ENCODE measurements around the gene TMEM98.
"Not testable (repeated sequence)": the region's sequence is repeated elsewhere in the genome, so short reads cannot be mapped to it uniquely, and the experiment has no call there.

The TMEM98 gene

DNA sequence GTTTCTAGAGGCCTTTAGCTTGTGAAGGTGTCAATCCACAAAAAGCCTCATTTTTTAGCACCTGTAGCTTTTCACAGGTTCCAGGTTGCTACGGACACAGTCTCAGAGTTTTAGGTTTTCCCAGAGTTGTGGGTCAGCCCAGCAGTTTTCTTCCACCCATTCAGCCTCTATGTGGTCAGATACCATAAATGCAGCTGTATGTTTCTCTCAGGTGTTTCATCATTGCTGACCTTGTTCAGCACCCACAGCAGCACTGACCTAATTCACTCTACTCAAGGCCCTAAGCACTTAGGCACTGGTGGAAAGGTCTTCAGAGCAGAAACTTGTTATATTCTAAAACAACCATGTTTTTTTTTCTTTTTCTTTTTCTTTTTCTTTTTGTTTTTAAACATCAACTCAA, 48.7 kb downstream of the TMEM98 start:
- H3K27me3 ChIP-seq (ENCODE audit: low read length): no peaks in the 10 kb centered on the region
- H3K4me3 ChIP-seq (ENCODE audit: insufficient read depth, low read length, poor library complexity, severe bottlenecking): no peak overlapping the region
- peaks cover 3% of the 10 kb centered on the region; the same call in 1 of the 2 replicates for H3K9me3 ChIP-seq (ENCODE audit: insufficient read depth, low read length)
- H4K20me1 ChIP-seq (ENCODE audit: low read depth, low read length): no peaks in the 10 kb centered on the region
- no peaks in the 10 kb centered on the region for H3K79me2 ChIP-seq (ENCODE audit: insufficient read depth, low read length)
- TF ChIP-seq, protein P1, sequence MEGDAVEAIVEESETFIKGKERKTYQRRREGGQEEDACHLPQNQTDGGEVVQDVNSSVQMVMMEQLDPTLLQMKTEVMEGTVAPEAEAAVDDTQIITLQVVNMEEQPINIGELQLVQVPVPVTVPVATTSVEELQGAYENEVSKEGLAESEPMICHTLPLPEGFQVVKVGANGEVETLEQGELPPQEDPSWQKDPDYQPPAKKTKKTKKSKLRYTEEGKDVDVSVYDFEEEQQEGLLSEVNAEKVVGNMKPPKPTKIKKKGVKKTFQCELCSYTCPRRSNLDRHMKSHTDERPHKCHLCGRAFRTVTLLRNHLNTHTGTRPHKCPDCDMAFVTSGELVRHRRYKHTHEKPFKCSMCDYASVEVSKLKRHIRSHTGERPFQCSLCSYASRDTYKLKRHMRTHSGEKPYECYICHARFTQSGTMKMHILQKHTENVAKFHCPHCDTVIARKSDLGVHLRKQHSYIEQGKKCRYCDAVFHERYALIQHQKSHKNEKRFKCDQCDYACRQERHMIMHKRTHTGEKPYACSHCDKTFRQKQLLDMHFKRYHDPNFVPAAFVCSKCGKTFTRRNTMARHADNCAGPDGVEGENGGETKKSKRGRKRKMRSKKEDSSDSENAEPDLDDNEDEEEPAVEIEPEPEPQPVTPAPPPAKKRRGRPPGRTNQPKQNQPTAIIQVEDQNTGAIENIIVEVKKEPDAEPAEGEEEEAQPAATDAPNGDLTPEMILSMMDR (IDR thresholded peaks at IDR 0.05; ENCODE audit: insufficient read depth, low read length, poor library complexity, severe bottlenecking): no peak
- no peak for TF ChIP-seq EZH2phosphoT487 (conservative IDR thresholded peaks at IDR 0.05; ENCODE audit: low read length)
- H3K9me2 ChIP-seq (replicated peaks; ENCODE audit: insufficient read depth, low read length): no peaks in the 10 kb centered on the region
- H3F3A ChIP-seq (ENCODE audit: insufficient read depth): no peaks in the 10 kb centered on the region
- H3K27ac ChIP-seq (ENCODE audit: low read depth, low read length): no peak overlapping the region
- H3K9ac ChIP-seq (ENCODE audit: low read length): no peak overlapping the region
- no peak overlapping the region for H2AFZ ChIP-seq (ENCODE audit: low read depth, low read length, severe bottlenecking)
- no peak overlapping the region for H3K4me2 ChIP-seq (ENCODE audit: low read depth, low read length, poor library complexity, severe bottlenecking)
- H3K36me3 ChIP-seq (ENCODE audit: low read length): no peaks in the 10 kb centered on the region

GRCh38 chr17:32980230-32980629, 52.3 kb downstream of the TMEM98 start:
- H2AFZ ChIP-seq (ENCODE audit: low read depth, low read length, severe bottlenecking): no peak overlapping the region
- no peak overlapping the region for H3K9ac ChIP-seq (ENCODE audit: low read length)
- no peak overlapping the region for H3K4me3 ChIP-seq (ENCODE audit: insufficient read depth, low read length, poor library complexity, severe bottlenecking)
- no peak for TF ChIP-seq EZH2phosphoT487 (conservative IDR thresholded peaks at IDR 0.05; ENCODE audit: low read length)
- TF ChIP-seq, protein P1 (IDR thresholded peaks at IDR 0.05; ENCODE audit: insufficient read depth, low read length, poor library complexity, severe bottlenecking): no peak
- no peaks in the 10 kb centered on the region for H3K9me2 ChIP-seq (replicated peaks; ENCODE audit: insufficient read depth, low read length)
- no peak overlapping the region for H3K27ac ChIP-seq (ENCODE audit: low read depth, low read length)
- no peaks in the 10 kb centered on the region for H4K20me1 ChIP-seq (ENCODE audit: low read depth, low read length)
- H3F3A ChIP-seq (ENCODE audit: insufficient read depth): no peaks in the 10 kb centered on the region
- no peaks in the 10 kb centered on the region for H3K79me2 ChIP-seq (ENCODE audit: insufficient read depth, low read length)
- no peaks in the 10 kb centered on the region for H3K27me3 ChIP-seq (ENCODE audit: low read length)
- no peak overlapping the region for H3K4me2 ChIP-seq (ENCODE audit: low read depth, low read length, poor library complexity, severe bottlenecking)
- no peaks in the 10 kb centered on the region for H3K36me3 ChIP-seq (ENCODE audit: low read length)
- peaks cover 5% of the 10 kb centered on the region; the same call in 1 of the 2 replicates for H3K9me3 ChIP-seq (ENCODE audit: insufficient read depth, low read length)

GRCh38 chr17:32981611-32982010, 53.7 kb downstream of the TMEM98 start:
- H3K9ac ChIP-seq (ENCODE audit: low read length); H3K27me3 ChIP-seq (ENCODE audit: low read length); H2AFZ ChIP-seq (ENCODE audit: low read depth, low read length, severe bottlenecking); H4K20me1 ChIP-seq (ENCODE audit: low read depth, low read length); H3K9me3 ChIP-seq (ENCODE audit: insufficient read depth, low read length); H3K4me3 ChIP-seq (ENCODE audit: insufficient read depth, low read length, poor library complexity, severe bottlenecking); H3F3A ChIP-seq (ENCODE audit: insufficient read depth); H3K79me2 ChIP-seq (ENCODE audit: insufficient read depth, low read length); H3K27ac ChIP-seq (ENCODE audit: low read depth, low read length); H3K9me2 ChIP-seq (replicated peaks; ENCODE audit: insufficient read depth, low read length); H3K36me3 ChIP-seq (ENCODE audit: low read length); H3K4me2 ChIP-seq (ENCODE audit: low read depth, low read length, poor library complexity, severe bottlenecking): not testable (repeated sequence)

DNA sequence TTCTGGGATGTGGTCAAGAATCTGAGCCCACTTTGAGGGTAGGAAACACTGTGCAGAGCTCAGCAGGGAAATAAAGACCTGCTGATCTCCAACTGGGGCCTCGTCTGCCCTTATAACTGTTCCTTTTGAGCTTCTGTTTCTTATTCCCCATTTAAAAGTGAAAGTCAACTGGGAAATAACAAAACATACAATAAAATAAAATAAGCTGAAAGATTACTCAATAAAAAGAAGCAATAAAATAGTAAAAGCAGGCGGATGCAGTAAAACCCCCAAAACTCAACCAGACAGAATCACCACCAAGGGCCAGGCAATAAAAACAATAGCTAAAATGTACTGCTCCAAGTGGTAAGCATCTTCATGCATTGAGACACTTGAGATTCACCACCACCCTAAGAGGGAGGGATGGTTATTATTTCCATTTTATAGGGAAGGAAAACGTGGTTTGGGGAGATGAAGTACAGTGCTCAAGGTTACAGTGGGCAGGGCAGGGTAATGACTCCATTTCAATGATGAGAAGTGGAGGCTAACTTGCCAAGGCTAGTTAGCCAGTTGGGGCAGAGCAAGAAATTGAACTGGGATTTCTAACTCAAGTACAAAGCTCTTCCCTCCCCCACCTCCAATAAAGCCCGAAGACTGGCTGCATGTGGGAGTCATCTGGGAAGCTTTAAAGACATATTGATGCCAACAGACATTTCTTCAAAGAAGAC, 57.2 kb downstream of the TMEM98 start:
- H3K9me3 ChIP-seq (ENCODE audit: insufficient read depth, low read length): peaks cover 5% of the 10 kb centered on the region; the same call in 1 of the 2 replicates
- H3K36me3 ChIP-seq (ENCODE audit: low read length): no peaks in the 10 kb centered on the region
- H3K27ac ChIP-seq (ENCODE audit: low read depth, low read length): no peak overlapping the region
- H3K9ac ChIP-seq (ENCODE audit: low read length): no peak overlapping the region
- no peaks in the 10 kb centered on the region for H3K79me2 ChIP-seq (ENCODE audit: insufficient read depth, low read length)
- H3K4me3 ChIP-seq (ENCODE audit: insufficient read depth, low read length, poor library complexity, severe bottlenecking): no peak overlapping the region
- no peak overlapping the region for H3K4me2 ChIP-seq (ENCODE audit: low read depth, low read length, poor library complexity, severe bottlenecking)
- no peak overlapping the region for H2AFZ ChIP-seq (ENCODE audit: low read depth, low read length, severe bottlenecking)
- H3K27me3 ChIP-seq (ENCODE audit: low read length): no peaks in the 10 kb centered on the region
- no peaks in the 10 kb centered on the region for H4K20me1 ChIP-seq (ENCODE audit: low read depth, low read length)
- no peaks in the 10 kb centered on the region for H3F3A ChIP-seq (ENCODE audit: insufficient read depth)
- H3K9me2 ChIP-seq (replicated peaks; ENCODE audit: insufficient read depth, low read length): no peaks in the 10 kb centered on the region
- no peak for TF ChIP-seq EZH2phosphoT487 (conservative IDR thresholded peaks at IDR 0.05; ENCODE audit: low read length)
- TF ChIP-seq, protein P1 (IDR thresholded peaks at IDR 0.05; ENCODE audit: insufficient read depth, low read length, poor library complexity, severe bottlenecking): no peak

DNA sequence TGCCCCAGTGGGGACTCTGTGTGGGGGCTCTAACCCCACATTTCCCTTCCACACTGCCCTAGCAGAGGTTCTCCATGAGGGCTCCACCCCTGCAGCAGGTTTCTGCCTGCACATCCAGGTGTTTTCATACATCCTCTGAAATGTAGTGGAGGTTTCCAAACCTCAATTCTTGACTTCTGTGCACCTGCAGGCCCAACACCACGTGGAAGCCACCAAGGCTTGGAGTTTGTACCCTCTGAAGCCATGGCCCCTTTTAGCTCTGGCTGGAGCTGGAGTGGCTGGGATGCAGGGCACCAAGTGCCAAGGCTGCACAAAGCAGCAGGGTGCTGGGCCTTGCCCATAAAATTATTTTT, 59.5 kb downstream of the TMEM98 start:
- not testable (repeated sequence) for H4K20me1 ChIP-seq (ENCODE audit: low read depth, low read length); H3K4me3 ChIP-seq (ENCODE audit: insufficient read depth, low read length, poor library complexity, severe bottlenecking); H3F3A ChIP-seq (ENCODE audit: insufficient read depth); H3K9ac ChIP-seq (ENCODE audit: low read length); H2AFZ ChIP-seq (ENCODE audit: low read depth, low read length, severe bottlenecking); H3K9me2 ChIP-seq (replicated peaks; ENCODE audit: insufficient read depth, low read length); H3K9me3 ChIP-seq (ENCODE audit: insufficient read depth, low read length); H3K27ac ChIP-seq (ENCODE audit: low read depth, low read length); H3K4me2 ChIP-seq (ENCODE audit: low read depth, low read length, poor library complexity, severe bottlenecking); H3K27me3 ChIP-seq (ENCODE audit: low read length); H3K79me2 ChIP-seq (ENCODE audit: insufficient read depth, low read length); H3K36me3 ChIP-seq (ENCODE audit: low read length)

GRCh38 chr17:32987868-32988267, 59.9 kb downstream of the TMEM98 start:
- not testable (repeated sequence) for H3K9me3 ChIP-seq (ENCODE audit: insufficient read depth, low read length); H3K4me3 ChIP-seq (ENCODE audit: insufficient read depth, low read length, poor library complexity, severe bottlenecking); H3K27me3 ChIP-seq (ENCODE audit: low read length); H3K79me2 ChIP-seq (ENCODE audit: insufficient read depth, low read length); H3K4me2 ChIP-seq (ENCODE audit: low read depth, low read length, poor library complexity, severe bottlenecking); H4K20me1 ChIP-seq (ENCODE audit: low read depth, low read length); H3K9me2 ChIP-seq (replicated peaks; ENCODE audit: insufficient read depth, low read length); H3K27ac ChIP-seq (ENCODE audit: low read depth, low read length); H3K9ac ChIP-seq (ENCODE audit: low read length); H2AFZ ChIP-seq (ENCODE audit: low read depth, low read length, severe bottlenecking); H3F3A ChIP-seq (ENCODE audit: insufficient read depth); H3K36me3 ChIP-seq (ENCODE audit: low read length)
